A673 (cell line): ENCODE measurements around the gene CCDC13.

Experiments used
- CTCF ChIP-seq: fragments of 300-800, 200-600 bp; sonication (generic); conservative IDR thresholded peaks from 2 replicates; pipeline ENCODE4 v1.5.1; 2017; ENCODE audit warnings: low read depth, mild to moderate bottlenecking, antibody characterized with exemption, low read length, moderate library complexity, mixed read lengths
- EZH2 ChIP-seq: fragments of 200-600 bp; sonication (generic); IDR thresholded peaks from 2 replicates; pipeline ENCODE4 v1.6.1; 2017; ENCODE audit warnings: borderline replicate concordance, low read depth, mild to moderate bottlenecking, mixed read lengths, antibody characterized with exemption, low read length; ENCODE audit not compliant: poor library complexity, severe bottlenecking

GRCh38 chr3:42732196-42732828 is 40.7 kb downstream of the CCDC13 start:
- no peak for TF ChIP-seq CTCF
- TF ChIP-seq EZH2: no peak
